Measurements from ENCODE around the gene CHI3L2.

Gene CHI3L2

DNA sequence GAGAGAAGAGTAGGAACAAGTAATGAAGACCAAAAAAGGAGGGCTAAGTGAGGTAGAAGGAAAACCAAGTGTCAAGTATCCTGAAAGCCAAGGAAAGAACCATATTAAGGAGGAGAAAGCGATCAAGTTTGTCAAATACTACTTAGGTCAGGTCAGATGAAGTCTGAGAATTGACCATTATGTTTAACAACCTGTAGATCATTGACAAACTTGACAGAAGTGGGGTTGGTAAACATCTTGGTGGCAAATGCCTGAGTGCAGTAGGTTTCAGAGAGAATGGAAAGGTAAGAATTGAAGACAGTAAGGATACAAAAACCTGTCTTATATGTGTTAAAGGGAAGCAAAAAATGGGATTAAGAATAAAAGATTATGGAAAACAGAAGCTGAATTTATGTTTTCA lies 59.4 kb downstream of the CHI3L2 start:
- FAIRE-seq (no peak), DNase-seq (ENCODE audit: insufficient read length, low spot score) (no peak)

DNA sequence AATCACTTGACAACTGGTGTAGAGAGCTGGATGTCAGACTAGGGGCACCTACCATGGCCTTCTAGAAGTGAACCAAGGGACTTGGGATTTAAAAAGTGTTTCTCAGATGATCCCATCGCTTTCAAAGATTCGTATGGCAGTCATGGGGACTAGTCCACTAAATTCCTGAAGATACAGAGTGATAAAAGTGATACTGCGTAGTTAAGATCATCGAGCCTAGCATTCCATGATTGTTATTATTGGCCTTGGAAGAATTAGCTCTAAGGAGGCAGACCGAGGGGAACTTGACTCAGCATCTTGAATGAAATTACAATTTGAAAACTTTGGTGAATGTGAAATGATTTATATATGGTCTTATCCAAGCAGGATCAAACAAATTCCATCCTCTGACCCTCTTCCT lies 61.9 kb downstream of the CHI3L2 start:
- DNase-seq (ENCODE audit: insufficient read length, low spot score) (no peak), FAIRE-seq (no peak)

DNA sequence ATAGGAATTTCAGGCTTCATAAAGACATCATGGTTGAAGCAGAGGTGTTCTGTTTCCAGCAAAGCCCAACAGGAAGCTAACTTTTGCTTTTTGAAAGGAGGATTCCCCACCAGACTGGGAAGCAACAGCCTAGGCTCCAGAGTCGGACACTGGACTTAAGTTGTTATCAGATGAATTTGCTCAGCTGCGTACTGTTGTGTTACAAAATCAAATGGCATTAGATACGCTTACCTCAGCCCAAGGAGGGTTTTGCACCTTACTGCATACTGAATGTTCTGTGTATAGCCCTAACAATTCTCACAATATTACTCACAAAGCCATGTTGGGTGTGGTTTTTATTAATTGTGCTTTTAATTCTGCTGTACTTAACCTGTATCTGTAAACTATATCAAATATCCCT lies 62.6 kb downstream of the CHI3L2 start:
- FAIRE-seq (no peak), DNase-seq (ENCODE audit: insufficient read length, low spot score) (no peak)

DNA sequence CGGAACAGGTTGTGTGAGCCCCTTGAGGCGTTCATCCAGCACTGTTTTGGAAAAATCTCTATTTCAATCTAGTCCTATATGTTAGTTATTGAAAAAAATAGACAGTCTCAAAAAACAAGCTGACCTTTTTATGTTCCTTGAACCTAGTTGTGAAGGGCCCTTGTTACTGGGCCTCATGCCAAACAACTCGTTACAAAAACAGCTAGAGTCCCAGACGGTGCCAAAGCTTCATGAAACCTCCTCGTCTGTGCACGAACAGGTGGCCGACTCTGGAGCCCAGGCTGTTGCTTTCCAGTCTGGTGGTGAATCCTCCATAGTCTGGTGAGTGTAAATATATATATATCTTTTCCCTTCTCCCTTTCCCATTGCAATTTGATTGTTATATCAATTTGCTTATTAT lies 63.1 kb downstream of the CHI3L2 start, which contains the start of gene CHIA:
TSS of gene CHIA (plus strand) at position 222 of the 400 bp plus-strand sequence. CDS start 19,617 bp downstream, outside the sequence.
- FAIRE-seq = no peak
- no peak for DNase-seq (ENCODE audit: insufficient read length, low spot score)
